HEK293 (cell line): ENCODE data around the gene SYPL2.

Source experiments
- REPIN1 ChIP-seq: fragments of 450-650 bp; formaldehyde crosslinking; IDR thresholded peaks from 2 replicates; pipeline ENCODE4 v1.5.1; 2017; ENCODE audit warnings: missing biosample characterization, missing genetic modification characterization, low read depth
- SP7 ChIP-seq: fragments of 450-650 bp; formaldehyde crosslinking; IDR thresholded peaks from 2 replicates; pipeline ENCODE4 v1.5.1; 2016; ENCODE audit warnings: missing biosample characterization, missing genetic modification characterization
- TCF7L2 ChIP-seq: IDR thresholded peaks from 2 replicates; pipeline ENCODE4 v1.6.1; 2011; ENCODE audit warnings: low read depth, mild to moderate bottlenecking, inconsistent platforms, low read length, moderate library complexity, borderline replicate concordance
- ZNF175 ChIP-seq: fragments of 450-650 bp; formaldehyde crosslinking; IDR thresholded peaks from 2 replicates; pipeline ENCODE4 v1.5.1; 2016; ENCODE audit warnings: missing biosample characterization, missing genetic modification characterization
- ZNF324 ChIP-seq: fragments of 450-650 bp; formaldehyde crosslinking; IDR thresholded peaks from 2 replicates; pipeline ENCODE4 v1.5.1; 2016; ENCODE audit warnings: missing biosample characterization, missing genetic modification characterization
- TF ChIP-seq, protein P1 (sequence below): fragments of 450-650 bp; formaldehyde crosslinking; IDR thresholded peaks from 2 replicates; pipeline ENCODE4 v1.5.1; 2016; ENCODE audit warnings: missing biosample characterization, missing genetic modification characterization, borderline replicate concordance
- TF ChIP-seq, protein P2 (sequence below): fragments of 450-650 bp; formaldehyde crosslinking; IDR thresholded peaks from 2 replicates; pipeline ENCODE4 v1.5.1; 2016; ENCODE audit warnings: missing biosample characterization, missing genetic modification characterization

DNA sequence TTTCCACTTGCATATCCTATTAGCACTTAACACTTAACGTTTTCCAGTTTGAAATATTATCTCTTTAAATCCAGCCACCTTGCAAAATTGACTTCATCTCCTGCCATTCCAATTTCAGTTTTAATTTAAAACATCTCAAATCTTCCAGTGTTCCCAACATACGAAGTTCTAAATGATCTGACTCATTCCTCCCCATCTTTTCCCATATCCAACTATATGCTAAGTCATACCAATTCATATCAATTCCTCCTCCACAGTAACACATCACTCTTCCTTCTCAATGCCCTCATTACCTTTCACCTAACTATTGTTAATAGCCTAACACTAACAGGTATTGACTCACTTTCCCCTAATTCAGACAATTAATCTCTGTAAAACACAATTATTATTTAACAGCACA, 42.8 kb upstream of the SYPL2 start:
- no peak for TF ChIP-seq ZNF324 (tag by site-specific recombination)
- TF ChIP-seq, protein P1, sequence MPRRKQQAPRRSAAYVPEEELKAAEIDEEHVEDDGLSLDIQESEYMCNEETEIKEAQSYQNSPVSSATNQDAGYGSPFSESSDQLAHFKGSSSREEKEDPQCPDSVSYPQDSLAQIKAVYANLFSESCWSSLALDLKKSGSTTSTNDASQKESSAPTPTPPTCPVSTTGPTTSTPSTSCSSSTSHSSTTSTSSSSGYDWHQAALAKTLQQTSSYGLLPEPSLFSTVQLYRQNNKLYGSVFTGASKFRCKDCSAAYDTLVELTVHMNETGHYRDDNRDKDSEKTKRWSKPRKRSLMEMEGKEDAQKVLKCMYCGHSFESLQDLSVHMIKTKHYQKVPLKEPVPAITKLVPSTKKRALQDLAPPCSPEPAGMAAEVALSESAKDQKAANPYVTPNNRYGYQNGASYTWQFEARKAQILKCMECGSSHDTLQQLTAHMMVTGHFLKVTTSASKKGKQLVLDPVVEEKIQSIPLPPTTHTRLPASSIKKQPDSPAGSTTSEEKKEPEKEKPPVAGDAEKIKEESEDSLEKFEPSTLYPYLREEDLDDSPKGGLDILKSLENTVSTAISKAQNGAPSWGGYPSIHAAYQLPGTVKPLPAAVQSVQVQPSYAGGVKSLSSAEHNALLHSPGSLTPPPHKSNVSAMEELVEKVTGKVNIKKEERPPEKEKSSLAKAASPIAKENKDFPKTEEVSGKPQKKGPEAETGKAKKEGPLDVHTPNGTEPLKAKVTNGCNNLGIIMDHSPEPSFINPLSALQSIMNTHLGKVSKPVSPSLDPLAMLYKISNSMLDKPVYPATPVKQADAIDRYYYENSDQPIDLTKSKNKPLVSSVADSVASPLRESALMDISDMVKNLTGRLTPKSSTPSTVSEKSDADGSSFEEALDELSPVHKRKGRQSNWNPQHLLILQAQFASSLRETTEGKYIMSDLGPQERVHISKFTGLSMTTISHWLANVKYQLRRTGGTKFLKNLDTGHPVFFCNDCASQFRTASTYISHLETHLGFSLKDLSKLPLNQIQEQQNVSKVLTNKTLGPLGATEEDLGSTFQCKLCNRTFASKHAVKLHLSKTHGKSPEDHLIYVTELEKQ (tag by site-specific recombination), result no peak
- no peak for TF ChIP-seq ZNF175
- TF ChIP-seq, protein P2, sequence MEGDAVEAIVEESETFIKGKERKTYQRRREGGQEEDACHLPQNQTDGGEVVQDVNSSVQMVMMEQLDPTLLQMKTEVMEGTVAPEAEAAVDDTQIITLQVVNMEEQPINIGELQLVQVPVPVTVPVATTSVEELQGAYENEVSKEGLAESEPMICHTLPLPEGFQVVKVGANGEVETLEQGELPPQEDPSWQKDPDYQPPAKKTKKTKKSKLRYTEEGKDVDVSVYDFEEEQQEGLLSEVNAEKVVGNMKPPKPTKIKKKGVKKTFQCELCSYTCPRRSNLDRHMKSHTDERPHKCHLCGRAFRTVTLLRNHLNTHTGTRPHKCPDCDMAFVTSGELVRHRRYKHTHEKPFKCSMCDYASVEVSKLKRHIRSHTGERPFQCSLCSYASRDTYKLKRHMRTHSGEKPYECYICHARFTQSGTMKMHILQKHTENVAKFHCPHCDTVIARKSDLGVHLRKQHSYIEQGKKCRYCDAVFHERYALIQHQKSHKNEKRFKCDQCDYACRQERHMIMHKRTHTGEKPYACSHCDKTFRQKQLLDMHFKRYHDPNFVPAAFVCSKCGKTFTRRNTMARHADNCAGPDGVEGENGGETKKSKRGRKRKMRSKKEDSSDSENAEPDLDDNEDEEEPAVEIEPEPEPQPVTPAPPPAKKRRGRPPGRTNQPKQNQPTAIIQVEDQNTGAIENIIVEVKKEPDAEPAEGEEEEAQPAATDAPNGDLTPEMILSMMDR (tag by site-specific recombination), result no peak
- TF ChIP-seq REPIN1 (tag by site-specific recombination), result no peak
- TF ChIP-seq TCF7L2, result no peak
- TF ChIP-seq SP7 (tag by site-specific recombination), result no peak
